Gastroesophageal sphincter (tissue), 3 donors: ENCODE data around the gene TFEC.

Source experiments
- CTCF ChIP-seq, 4 experiments: fragments of 200-600 bp in 2 of 4; fragments of 450-650 bp in 2 of 4; sonication (generic) in 1 of 4; IDR thresholded peaks; one replicate each; pipeline ENCODE4 v1.5.1; 2017 to 2019; ENCODE audit warnings: antibody characterized with exemption in 4 of 4, mild to moderate bottlenecking in 2 of 4, moderate library complexity in 2 of 4
- EP300 ChIP-seq: sonication (generic); formaldehyde crosslinking; IDR thresholded peaks from one replicate; pipeline ENCODE4 v1.6.1; 2017; ENCODE audit warnings: antibody characterized with exemption, mild to moderate bottlenecking
- POLR2A ChIP-seq, 2 donors: fragments of 450-650 bp; IDR thresholded peaks; one replicate each; pipeline ENCODE4 v1.6.1; 2017; ENCODE audit warnings: antibody characterized with exemption in 2 of 2, mild to moderate bottlenecking in 2 of 2, moderate library complexity in 1 of 2
- POLR2AphosphoS5 ChIP-seq: sonication (generic); formaldehyde crosslinking; IDR thresholded peaks from one replicate; pipeline ENCODE4 v1.6.1; 2017; ENCODE audit warnings: antibody characterized with exemption

- TF ChIP-seq CTCF (IDR thresholded peaks at IDR 0.05) = no peak
- TF ChIP-seq POLR2AphosphoS5 = no peak
- TF ChIP-seq POLR2A (IDR thresholded peaks at IDR 0.05) = no peak
- TF ChIP-seq EP300 = no peak
Measured at GRCh38 chr7:116018731-116019130, 11.8 kb downstream of the TFEC start.
